Measurements from ENCODE around the gene G3BP1.
"Not testable (repeated sequence)": the region's sequence is repeated elsewhere in the genome, so short reads cannot be mapped to it uniquely, and the experiment has no call there.

The G3BP1 gene

DNA sequence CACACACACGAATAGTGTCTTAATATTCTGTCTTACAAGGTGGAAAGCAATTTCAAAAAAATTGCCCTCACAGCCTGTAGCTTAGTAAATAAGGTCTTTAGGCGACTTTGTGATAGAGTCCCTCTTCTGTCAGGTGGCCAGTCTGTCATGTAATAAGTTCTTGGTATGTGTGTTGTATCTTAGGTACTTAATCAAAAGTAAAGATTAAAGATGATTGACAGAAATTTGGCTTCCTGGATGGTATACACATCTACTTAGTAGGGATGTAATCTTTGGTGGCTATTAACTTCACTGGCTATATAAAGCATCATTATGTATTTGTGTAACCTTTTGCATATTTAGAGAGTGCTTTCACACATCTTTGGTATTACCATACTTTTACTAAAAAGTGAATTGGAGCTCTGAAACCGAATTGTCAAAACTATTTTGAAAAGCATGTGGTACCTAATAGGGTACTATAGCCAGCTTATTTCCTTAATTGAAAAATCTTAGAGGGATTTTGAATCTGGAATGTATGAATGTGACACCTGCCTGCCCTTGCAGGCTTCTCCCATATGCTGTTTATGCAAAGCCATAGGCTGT, 3.4 kb downstream of the G3BP1 start:
- TF ChIP-seq, protein P1, sequence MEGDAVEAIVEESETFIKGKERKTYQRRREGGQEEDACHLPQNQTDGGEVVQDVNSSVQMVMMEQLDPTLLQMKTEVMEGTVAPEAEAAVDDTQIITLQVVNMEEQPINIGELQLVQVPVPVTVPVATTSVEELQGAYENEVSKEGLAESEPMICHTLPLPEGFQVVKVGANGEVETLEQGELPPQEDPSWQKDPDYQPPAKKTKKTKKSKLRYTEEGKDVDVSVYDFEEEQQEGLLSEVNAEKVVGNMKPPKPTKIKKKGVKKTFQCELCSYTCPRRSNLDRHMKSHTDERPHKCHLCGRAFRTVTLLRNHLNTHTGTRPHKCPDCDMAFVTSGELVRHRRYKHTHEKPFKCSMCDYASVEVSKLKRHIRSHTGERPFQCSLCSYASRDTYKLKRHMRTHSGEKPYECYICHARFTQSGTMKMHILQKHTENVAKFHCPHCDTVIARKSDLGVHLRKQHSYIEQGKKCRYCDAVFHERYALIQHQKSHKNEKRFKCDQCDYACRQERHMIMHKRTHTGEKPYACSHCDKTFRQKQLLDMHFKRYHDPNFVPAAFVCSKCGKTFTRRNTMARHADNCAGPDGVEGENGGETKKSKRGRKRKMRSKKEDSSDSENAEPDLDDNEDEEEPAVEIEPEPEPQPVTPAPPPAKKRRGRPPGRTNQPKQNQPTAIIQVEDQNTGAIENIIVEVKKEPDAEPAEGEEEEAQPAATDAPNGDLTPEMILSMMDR (IDR thresholded peaks at IDR 0.05; ENCODE audit: insufficient read depth, low read depth, low read length, missing control alignments), result no peak
- peak overlapping the region; percentile 80 for H3K4me3 ChIP-seq (ENCODE audit: low read depth, low read length)
- DNase-seq (ENCODE audit: low read depth), result no peak

DNA sequence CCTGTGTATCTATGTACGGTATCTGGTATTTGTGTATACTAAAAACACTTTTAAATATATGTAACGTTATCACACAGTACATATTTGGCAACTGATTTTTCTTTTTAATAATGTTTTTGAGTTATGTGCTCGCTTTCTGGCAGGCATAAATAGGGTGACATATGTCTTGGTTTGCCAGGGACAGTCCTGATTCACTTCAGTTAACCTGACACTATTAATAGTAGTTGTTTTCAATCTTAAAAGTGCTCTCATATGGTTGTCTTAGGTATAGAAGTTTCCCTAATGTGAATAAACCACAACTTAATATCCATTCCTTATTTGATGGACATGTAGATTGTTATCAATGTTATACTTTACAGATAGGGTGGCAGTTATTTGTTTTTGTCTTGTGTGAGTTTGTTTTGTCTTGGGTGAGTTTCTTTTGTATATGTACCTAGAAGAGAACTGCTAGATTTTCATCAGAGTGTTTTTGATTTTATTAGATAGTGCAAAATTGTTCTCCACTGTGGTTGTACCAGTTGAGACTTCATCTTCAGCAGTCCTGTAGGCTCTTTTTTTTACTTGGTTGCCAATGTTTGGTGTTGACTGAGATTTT, 7.9 kb downstream of the G3BP1 start:
- DNase-seq (ENCODE audit: low read depth), result no peak
- H3K4me3 ChIP-seq (ENCODE audit: low read depth, low read length), result no peak overlapping the region; the same call in 1 of the 2 replicates
- TF ChIP-seq, protein P1 (IDR thresholded peaks at IDR 0.05; ENCODE audit: insufficient read depth, low read depth, low read length, missing control alignments), result no peak

DNA sequence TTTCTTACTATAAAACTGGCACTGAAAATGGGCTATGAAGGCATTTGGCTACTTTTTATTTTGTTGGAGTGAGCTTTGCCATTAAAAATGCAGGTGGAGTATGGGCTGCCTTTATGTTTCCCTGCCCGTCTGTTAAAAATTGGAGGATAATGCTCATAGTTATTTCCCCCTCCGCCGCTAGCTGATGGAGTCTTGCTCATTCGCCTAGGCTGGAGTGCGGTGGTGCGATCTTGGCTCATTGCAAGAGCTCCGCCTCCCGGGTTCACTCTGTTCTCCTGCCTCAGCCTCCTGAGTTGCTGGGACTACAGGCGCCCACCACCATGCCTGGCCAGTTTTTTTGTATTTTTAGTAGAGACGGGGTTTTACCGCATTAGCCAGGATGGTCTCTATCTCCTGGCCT, 8.6 kb downstream of the G3BP1 start:
- TF ChIP-seq, protein P1 (IDR thresholded peaks at IDR 0.05; ENCODE audit: insufficient read depth, low read depth, low read length, missing control alignments), result no peak
- no peak overlapping the region for H3K4me3 ChIP-seq (ENCODE audit: low read depth, low read length)
- DNase-seq (ENCODE audit: low read depth), result no peak

DNA sequence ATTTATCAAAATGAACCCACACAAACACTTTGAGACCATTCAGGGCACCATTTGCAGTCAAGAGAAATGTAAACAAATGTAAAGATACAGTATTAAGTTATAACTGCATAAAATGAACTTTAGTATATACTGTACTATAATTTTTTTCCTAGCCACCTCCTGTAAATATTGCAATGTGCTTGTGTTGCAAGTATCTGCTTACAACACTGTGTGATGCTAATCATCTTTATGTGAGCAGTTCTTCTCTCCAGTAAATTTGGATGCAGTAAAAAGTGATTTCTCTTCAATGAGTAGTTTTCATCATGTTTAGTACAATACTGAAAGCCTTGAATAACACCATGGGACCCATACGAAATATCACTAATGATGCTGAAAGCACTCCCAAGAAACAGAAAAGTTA, 9.4 kb downstream of the G3BP1 start:
- H3K4me3 ChIP-seq (ENCODE audit: low read depth, low read length), result no peak overlapping the region
- TF ChIP-seq, protein P1 (IDR thresholded peaks at IDR 0.05; ENCODE audit: insufficient read depth, low read depth, low read length, missing control alignments), result no peak
- no peak for DNase-seq (ENCODE audit: low read depth)

DNA sequence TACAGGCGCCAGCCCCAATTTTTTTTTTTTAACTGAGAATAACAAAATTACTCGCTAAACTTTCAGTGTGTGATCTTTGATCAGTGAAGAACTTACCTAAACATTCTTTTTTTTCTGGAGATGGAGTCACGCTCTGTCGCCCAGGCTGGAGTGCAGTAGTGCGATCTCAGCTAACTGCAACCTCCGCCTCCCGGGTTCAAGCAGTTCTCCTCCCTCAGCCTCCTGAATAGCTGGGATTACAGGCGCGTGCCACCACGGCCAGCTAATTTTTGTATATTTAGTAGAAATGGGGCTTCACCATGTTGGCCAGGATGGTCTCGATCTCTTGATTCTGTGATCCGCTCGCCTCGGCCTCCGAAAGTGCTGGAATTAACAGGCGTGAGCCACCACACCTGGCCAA, 11.9 kb downstream of the G3BP1 start:
- H3K4me3 ChIP-seq (ENCODE audit: low read depth, low read length); DNase-seq (ENCODE audit: low read depth): not testable (repeated sequence)

DNA sequence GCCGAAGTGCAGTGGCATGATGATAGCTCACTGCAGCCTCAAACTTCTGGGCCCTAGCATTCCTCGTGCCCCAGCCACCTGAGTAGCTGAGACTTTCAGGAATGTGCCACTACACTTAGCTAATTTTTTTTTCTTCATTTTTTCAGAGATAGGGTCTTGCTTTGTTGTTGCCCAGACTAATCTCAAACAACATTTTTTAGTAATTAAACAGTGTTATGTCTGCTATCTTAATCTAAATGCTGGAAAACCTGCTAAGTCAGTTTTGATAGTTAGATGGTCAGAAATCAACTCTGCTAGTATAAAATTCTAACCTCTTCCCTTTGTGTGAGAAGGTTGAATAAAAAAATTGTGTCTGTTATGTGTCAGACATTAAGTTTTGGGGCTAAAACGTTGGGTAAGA, 12.4 kb downstream of the G3BP1 start:
- no peak for DNase-seq (ENCODE audit: low read depth)
- H3K4me3 ChIP-seq (ENCODE audit: low read depth, low read length), result no peak overlapping the region
- TF ChIP-seq, protein P1 (IDR thresholded peaks at IDR 0.05; ENCODE audit: insufficient read depth, low read depth, low read length, missing control alignments), result no peak

DNA sequence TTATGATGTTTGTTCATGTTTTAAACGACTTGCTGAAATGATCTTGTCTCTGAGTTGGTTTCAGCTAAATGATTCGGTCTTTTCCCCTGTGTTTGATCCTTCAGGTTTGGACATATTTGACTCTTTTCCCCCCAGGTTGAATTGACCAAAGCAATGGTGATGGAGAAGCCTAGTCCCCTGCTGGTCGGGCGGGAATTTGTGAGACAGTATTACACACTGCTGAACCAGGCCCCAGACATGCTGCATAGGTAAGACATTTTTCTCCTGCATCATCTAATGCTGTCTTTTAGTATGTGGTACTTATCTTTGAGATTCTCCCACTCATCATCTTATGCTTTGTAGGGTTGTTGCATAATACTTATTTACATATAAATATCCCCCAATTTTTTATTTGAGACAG, 14.7 kb downstream of the G3BP1 start:
- H3K4me3 ChIP-seq (ENCODE audit: low read depth, low read length), result no peak overlapping the region
- TF ChIP-seq, protein P1 (IDR thresholded peaks at IDR 0.05; ENCODE audit: insufficient read depth, low read depth, low read length, missing control alignments), result no peak
- DNase-seq (ENCODE audit: low read depth), result no peak
